ENCODE measurements around the gene PEDS1.
A peak's percentile ranks its signal among the peaks of the same experiment; 100 is the strongest.
"Not testable (repeated sequence)": the region's sequence is repeated elsewhere in the genome, so short reads cannot be mapped to it uniquely, and the experiment has no call there.

PEDS1 gene
- total RNA-seq, result 19.7 to 29.8 reads per million in 2 experiments

- DNase-seq (ENCODE audit: low read depth), result peak; percentile 68
Observed at GRCh38 chr20:50153500-50154377, at the start of gene PEDS1. PEDS1 (minus strand) TSS chr20:50153723; CDS start chr20:50153637, 86 bp downstream.

- DNase-seq (ENCODE audit: low read depth), result no peak
Observed at GRCh38 chr20:50202677-50203076, 49.2 kb upstream of the PEDS1 start.

- DNase-seq (ENCODE audit: low read depth), result not testable (repeated sequence)
Observed at GRCh38 chr20:50201710-50202109, 48.2 kb upstream of the PEDS1 start.

DNA sequence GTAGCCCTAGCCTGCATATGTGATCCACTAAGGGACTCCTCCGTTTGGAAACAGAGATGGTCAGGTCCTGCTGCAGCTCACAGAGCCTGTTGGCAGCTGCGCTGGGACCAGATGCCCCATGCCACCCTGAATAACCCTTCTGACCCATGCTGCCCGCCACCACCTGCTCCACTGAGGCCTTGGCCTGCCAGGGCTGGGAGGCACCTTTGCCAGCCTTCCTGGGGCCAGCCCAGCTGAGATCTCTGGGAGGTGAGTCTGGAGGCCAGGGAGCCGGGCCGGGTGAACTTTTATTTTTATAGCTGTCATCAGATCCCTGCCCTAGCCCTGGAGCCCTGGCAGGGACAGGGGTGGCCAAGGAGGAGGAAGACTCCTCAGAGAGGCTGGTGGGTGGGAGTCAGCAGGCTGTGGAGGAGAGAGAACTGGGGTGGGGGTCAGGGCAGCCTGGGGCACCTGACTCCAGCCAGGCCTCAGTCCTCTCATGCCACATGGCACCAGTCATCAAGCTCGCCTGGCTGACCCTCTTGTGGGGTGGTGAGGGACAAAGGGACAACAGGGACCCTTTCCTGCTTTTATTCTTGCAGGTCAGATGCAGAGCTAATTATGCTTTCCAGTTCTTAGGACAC, 47.1 kb upstream of the PEDS1 start:
- no peak for DNase-seq (ENCODE audit: low read depth)

- DNase-seq (ENCODE audit: low read depth), result no peak
Observed at GRCh38 chr20:50199703-50200102, 46.2 kb upstream of the PEDS1 start.

DNA sequence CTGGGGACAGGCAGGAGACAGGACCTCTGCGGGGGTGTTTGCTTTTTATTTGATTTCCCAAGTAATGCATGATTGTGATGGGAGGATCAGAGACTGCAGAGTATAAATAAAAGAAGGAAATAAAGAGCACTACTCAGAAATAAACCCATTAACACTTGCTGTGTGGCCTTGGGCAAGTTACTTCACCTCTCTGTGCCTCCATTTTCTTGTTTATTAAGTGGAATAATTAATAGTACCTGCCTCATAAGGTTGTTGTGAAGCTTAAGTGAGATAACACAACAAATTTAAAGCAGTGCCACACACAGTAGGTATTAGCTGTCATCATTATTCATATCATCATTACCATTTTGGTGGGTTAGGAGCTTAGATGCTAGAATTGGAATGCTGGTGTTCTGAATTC, 45.2 kb upstream of the PEDS1 start:
- no peak for DNase-seq (ENCODE audit: low read depth)

DNA sequence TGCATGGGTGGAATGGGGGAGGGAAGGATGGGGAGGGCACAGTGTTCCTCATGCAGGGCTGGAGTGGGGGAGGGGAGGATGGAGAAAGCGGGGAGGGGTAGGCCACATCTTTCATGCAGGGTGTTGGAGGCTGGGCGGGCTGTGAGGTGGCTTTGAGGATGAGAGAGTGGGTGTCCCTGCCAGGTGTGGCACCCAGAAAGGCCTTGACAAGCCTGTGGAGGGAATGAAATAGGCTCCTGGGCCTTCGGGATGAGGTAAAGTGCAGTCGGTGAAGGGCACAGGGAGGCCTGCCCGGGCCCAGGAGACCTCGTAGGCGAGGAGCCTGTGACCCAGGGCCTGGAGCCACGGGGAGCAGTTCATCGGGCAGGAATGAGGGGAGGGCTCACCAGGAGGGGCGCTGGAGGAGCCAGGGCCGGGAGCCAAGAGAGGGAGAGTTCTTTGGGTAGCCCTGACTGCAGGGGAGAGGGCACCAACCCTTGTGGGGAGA, 44.7 kb upstream of the PEDS1 start:
- no peak for DNase-seq (ENCODE audit: low read depth)

DNA sequence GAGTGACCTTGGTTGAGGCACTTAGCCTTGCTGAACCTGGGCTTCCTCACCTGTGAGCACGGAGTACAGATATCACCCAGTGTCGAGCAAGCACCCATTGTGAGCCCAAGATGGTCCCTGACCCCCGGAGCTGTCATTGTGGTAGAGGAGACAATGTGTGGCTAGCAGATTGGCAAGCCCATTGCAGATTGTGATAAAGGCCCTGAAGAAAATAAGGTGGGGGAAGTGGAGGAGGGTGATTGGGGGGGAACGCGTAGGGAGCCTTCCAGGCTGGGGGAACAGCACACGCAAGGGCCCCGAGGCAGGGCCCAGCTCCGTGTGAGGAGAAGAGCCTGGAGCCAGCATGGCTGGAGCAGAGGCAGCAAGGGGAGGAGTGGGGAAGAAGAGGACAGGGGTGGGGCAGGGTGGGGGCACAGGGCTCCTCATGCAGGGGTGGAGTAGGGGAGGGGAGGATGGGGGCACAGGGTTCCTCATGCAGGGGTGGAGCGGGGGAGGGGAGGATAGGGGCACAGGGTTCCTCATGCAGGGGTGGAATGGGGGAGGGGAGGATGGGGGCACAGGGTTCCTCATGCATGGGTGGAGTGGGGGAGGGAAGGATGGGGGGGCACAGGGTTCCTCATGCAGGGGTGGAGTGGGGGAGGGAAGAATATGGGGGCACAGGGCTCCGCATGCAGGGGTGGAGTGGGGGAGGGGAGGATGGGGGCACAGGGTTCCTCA, 44.1 kb upstream of the PEDS1 start:
- no peak for DNase-seq (ENCODE audit: low read depth)

DNA sequence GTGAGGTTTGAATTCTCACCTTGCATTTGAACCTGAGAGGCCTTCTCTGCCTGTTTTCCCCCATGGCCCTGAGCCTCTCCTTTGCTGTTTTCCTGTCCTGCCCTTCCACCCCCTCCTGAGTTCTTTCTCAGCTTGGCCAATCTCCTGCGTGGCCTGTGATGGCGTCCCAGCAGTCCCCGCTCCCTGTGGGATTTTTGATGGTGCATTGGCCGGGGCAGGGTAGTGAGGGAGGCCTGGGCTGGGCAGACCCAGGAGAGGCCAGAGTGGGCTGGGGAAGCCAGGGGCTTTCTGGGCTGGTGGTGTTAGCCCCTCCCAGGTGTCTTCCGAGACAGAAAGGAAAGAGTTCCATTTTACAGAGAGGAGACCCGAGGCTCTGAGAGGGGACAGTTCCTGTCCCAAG, 43.4 kb upstream of the PEDS1 start:
- no peak for DNase-seq (ENCODE audit: low read depth)

GRCh38 chr20:50196248-50196647, 42.7 kb upstream of the PEDS1 start:
- DNase-seq (ENCODE audit: low read depth), result no peak

GRCh38 chr20:50195524-50196120, 42.1 kb upstream of the PEDS1 start:
- DNase-seq (ENCODE audit: low read depth), result no peak

- DNase-seq (ENCODE audit: low read depth), result no peak
Observed at GRCh38 chr20:50194831-50195523, 41.5 kb upstream of the PEDS1 start.

DNA sequence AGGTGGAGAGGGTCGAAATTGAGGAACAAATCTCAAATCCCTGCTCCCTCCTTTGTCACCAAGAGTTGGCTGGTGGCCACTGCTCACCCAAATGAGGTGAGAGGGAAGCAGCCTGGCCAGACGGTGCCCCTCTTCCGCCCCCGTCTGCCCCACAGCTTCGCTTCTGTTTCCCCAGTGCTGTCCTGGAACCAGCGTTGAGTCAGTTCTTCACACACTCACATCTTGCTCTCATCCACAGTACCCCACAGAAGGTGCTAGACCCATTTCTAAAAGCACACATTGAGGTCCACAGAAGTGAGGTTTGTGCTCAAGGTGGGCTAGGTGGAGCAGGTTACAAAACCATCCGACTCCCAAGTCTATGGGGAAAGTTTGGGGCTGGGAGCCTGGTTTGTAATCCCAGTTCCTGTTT, 40.9 kb upstream of the PEDS1 start:
- DNase-seq (ENCODE audit: low read depth), result no peak

DNA sequence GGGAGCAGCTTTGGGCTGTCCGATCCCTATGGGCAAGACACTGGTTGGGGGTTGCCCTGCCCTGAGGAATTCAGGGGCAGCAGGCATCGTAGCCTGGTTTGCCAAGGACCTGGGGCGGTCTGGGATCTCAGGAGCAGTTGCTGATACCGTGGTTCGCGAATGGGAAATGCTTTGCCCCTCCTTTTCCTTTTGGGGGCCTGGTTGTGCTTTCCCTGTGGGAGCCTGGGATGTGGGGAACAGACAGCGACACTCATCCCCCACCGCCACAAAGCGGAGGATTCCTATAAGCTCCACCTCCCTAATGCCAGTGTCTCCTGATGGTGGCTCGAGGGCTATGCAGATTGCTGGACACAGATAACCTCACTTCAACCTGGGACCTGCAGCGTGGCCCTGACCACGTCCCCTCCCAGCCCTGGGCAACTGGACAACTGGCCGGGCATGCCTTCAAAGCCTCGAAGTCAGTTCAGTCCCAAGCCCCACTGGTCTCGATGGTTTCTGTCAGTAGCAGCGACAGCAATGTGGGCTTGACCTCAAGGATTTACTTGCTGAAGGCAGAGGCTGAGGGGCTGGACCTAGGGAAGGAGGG, 40.4 kb upstream of the PEDS1 start:
- no peak for DNase-seq (ENCODE audit: low read depth)

DNA sequence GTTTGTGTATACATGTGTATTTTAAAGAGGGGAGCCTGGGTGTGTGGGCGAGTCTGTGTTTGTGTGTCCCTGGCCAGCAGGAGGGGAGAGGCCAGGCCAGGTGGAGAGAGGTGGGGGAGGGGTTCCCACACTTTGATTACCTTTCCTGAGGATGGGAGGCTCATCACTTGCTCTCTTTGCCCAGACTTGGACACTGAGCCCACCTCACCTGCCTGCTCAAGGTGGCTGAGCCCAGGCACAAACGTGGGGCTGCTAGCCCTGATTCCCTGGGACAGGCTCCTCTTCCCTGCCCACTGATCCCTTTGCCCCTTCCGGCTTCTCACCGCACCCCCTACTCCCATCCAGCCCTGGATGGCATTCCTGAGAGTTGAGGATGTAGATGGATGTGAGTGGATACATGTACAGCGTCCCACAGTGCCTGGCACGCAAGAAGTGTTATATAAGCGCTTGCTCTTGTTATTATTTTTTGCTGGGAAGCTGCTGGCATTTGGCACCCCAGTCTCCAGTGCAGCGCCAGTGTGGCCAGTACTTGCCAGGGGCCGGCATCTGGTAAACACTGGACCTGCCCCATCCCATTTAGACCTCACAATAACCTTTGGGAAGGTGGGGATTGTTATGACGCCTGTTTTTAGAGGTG, 39.8 kb upstream of the PEDS1 start:
- no peak for DNase-seq (ENCODE audit: low read depth)

- peak; percentile 71 for DNase-seq (ENCODE audit: low read depth)
Observed at GRCh38 chr20:50192364-50193198, 39.1 kb upstream of the PEDS1 start.

DNA sequence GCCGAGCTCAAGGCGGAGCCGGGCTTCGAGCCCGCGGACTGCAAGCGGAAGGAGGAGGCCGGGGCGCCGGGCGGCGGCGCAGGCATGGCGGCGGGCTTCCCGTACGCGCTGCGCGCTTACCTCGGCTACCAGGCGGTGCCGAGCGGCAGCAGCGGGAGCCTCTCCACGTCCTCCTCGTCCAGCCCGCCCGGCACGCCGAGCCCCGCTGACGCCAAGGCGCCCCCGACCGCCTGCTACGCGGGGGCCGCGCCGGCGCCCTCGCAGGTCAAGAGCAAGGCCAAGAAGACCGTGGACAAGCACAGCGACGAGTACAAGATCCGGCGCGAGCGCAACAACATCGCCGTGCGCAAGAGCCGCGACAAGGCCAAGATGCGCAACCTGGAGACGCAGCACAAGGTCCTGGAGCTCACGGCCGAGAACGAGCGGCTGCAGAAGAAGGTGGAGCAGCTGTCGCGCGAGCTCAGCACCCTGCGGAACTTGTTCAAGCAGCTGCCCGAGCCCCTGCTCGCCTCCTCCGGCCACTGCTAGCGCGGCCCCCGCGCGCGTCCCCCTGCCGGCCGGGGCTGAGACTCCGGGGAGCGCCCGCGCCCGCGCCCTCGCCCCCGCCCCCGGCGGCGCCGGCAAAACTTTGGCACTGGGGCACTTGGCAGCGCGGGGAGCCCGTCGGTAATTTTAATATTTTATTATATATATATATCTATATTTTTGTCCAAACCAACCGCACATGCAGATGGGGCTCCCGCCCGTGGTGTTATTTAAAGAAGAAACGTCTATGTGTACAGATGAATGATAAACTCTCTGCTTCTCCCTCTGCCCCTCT, 38.2 kb upstream of the PEDS1 start:
- peak; percentile 37 for DNase-seq (ENCODE audit: low read depth)

GRCh38 chr20:50191065-50191543, 37.6 kb upstream of the PEDS1 start:
- peak; percentile 35 for DNase-seq (ENCODE audit: low read depth)
